ENCODE data around the gene HDAC11.

Gene HDAC11

DNA sequence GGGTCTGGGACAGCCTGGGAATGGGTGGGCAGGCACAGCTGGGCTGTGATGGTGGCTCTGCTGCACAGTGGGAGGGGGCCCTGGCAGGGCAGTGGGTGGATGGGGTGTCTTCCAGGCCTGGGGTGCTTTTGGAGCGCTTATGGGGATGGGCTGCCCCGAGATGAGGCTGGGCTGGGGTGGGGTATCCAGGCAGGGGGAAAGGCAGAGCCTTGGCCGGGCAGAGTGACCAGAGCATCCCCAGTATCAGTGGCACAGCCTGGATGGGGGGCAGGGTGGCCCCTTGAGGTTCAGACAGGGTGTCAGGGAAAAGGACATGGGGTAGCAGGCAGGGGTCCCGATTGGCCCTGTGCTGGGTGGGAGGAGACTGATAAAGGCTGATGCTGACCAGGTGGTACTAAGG lies 26.6 kb downstream of the HDAC11 start:
- Histone ChIP-seq H3K27ac (ENCODE audit: low read depth, low read length) (no peak overlapping the region), H3K9ac (ENCODE audit: low read depth in 1 of 2, low read length in 2 of 2) (no peak overlapping the region), H3K4me1 (ENCODE audit: control insufficient read depth in 1 of 2, insufficient read depth in 2 of 2, low read length in 2 of 2) (no peaks in the 10 kb centered on the region), H3K9me3 (ENCODE audit: control insufficient read depth in 1 of 2, low read length in 2 of 2) (no peaks in the 10 kb centered on the region), H3K4me3 (ENCODE audit: low read depth in 1 of 2, low read length in 2 of 2) (no peak overlapping the region), H3K36me3 (ENCODE audit: control insufficient read depth in 1 of 2, insufficient read depth in 2 of 2, low read length in 2 of 2) (peaks cover 5 to 10% of the 10 kb centered on the region in 2 donors), H3K27me3 (ENCODE audit: control insufficient read depth in 1 of 2, insufficient read depth in 2 of 2, low read length in 2 of 2) (no peaks in the 10 kb centered on the region)

DNA sequence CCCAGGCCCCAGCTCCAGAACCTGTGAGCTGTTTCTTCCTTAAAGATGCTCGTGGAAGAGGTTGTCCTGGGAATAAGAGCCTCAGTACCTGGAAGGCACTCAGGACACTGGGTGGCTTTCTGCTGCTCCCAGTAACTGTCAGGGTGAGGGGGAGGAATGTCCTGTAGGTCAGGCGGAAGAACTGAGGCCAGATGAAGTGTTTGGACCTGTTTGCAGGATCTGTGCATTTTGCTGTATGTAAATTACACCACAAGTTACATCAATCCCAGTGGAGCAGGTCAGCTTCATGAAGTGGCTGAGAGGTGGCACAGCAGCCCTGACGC lies 27.1 kb downstream of the HDAC11 start:
- Histone ChIP-seq H3K27ac (ENCODE audit: low read depth, low read length) (no peak overlapping the region), H3K27me3 (ENCODE audit: control insufficient read depth in 1 of 2, insufficient read depth in 2 of 2, low read length in 2 of 2) (no peaks in the 10 kb centered on the region), H3K36me3 (ENCODE audit: control insufficient read depth in 1 of 2, insufficient read depth in 2 of 2, low read length in 2 of 2) (peaks cover 5 to 10% of the 10 kb centered on the region in 2 donors), H3K9ac (ENCODE audit: low read depth in 1 of 2, low read length in 2 of 2) (no peak overlapping the region), H3K4me1 (ENCODE audit: control insufficient read depth in 1 of 2, insufficient read depth in 2 of 2, low read length in 2 of 2) (no peaks in the 10 kb centered on the region), H3K9me3 (ENCODE audit: control insufficient read depth in 1 of 2, low read length in 2 of 2) (no peaks in the 10 kb centered on the region), H3K4me3 (ENCODE audit: low read depth in 1 of 2, low read length in 2 of 2) (no peak overlapping the region)

DNA sequence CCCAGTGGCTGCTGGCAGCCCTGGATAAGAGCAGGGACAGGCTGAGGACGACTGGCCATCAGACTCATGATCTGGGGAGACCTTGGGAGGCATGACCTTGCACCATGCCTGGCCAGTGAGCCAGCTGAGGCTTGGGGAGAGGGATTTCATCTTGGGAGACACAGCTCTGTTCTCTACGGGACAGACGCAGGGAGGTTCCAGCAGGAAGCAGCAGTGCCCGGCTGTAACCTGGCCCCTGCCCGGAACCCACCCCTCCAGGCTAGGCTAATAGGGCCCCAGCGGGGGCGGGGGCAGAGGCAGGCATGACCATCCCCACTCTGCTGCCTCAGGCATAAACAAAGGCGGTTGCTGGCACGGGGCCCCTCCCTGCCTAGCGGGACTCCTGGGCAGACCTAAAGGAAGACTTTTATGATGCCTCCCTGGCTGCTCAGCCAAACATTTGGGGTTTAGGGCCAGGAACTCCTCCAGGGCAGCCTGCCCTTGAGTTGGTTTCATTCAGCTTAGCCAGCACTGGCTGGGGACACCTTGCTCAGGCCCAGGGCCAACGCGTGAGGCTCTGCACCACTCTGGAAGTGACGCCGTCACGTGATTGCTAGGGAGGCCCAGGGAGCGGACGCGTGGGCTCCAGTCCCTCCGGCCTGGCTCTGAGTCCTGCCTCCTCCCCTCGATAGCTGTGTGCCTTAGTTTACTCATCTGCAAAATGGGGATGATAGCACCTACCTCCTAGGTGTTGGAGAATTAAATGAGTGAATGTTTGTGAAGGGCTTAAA lies 27.6 kb downstream of the HDAC11 start:
- H3K27ac ChIP-seq (ENCODE audit: low read depth, low read length), result no peak overlapping the region

DNA sequence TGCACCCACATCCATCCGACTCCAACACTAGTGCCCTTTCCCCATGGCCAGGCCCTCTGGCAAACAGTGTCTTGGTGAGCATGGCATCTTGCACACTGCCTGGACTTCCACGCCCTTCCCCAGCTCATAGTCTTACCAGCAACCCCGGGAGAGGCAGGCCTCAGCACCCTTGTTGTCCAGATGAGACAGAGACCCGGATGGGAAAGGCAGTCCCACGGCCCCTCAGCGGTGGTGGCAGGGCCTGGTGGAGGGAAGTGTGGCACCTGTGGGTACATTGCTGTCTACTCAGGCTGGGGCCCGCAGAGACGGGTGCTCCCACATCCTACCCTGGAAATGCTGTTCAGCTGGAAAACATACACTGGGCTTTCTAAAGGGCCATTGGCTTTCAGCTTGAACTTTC lies 28.4 kb downstream of the HDAC11 start:
- peaks cover 0 to 10% of the 10 kb centered on the region in 2 donors for H3K36me3 ChIP-seq (ENCODE audit: control insufficient read depth in 1 of 2, insufficient read depth in 2 of 2, low read length in 2 of 2)
- H3K9me3 ChIP-seq (ENCODE audit: control insufficient read depth in 1 of 2, low read length in 2 of 2), result no peaks in the 10 kb centered on the region
- H3K27ac ChIP-seq (ENCODE audit: low read depth, low read length), result no peak overlapping the region
- no peaks in the 10 kb centered on the region for H3K27me3 ChIP-seq (ENCODE audit: control insufficient read depth in 1 of 2, insufficient read depth in 2 of 2, low read length in 2 of 2)
- no peak overlapping the region for H3K9ac ChIP-seq (ENCODE audit: low read depth in 1 of 2, low read length in 2 of 2)
- no peak overlapping the region for H3K4me3 ChIP-seq (ENCODE audit: low read depth in 1 of 2, low read length in 2 of 2)
- no peaks in the 10 kb centered on the region for H3K4me1 ChIP-seq (ENCODE audit: control insufficient read depth in 1 of 2, insufficient read depth in 2 of 2, low read length in 2 of 2)

More for the DNA sequence above, 27.6 kb downstream of the HDAC11 start:
- H3K9me3 ChIP-seq (ENCODE audit: control insufficient read depth in 1 of 2, low read length in 2 of 2), result no peaks in the 10 kb centered on the region
- H3K27me3 ChIP-seq (ENCODE audit: control insufficient read depth in 1 of 2, insufficient read depth in 2 of 2, low read length in 2 of 2), result no peaks in the 10 kb centered on the region
- peaks cover 2 to 10% of the 10 kb centered on the region in 2 donors for H3K36me3 ChIP-seq (ENCODE audit: control insufficient read depth in 1 of 2, insufficient read depth in 2 of 2, low read length in 2 of 2)
- no peaks in the 10 kb centered on the region for H3K4me1 ChIP-seq (ENCODE audit: control insufficient read depth in 1 of 2, insufficient read depth in 2 of 2, low read length in 2 of 2)
- H3K4me3 ChIP-seq (ENCODE audit: low read depth in 1 of 2, low read length in 2 of 2), result no peak overlapping the region
- H3K9ac ChIP-seq (ENCODE audit: low read depth in 1 of 2, low read length in 2 of 2), result no peak overlapping the region

DNA sequence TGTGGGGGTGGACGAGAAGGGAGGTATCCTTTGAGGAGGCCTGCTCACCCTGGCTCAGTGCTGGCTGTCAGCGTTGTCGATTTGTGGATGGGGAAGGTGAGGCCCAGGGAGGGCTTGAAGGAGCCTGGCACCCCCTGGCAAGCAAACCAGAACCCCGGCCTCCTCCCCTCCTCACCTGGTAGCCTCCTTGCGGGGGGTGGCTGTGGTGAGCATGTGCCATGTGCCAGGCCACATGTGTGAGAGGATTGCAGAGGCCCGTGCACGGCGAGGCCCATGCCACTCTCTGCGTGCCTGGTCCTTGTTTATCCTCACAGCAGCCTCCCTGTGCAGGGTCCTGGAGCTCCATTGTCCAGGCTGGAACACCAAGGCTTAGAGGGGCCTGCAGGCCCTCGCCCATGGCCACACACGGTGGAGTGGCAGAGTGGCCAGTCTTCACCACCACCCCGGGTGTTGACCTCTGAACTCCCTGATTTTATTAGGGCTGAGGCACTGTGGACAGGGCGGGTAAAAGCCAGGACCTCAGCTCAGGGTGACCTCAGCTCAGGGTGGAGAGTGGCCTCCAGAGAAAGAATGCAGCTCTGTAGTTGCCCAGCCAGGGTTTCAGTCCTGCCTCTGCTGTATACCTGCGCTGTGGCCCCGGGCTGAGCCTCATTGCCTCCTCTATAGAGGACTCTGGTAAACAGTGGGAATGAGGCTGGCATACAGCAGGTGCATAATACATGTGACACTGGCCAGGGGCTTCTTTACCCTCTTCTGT lies 29.1 kb downstream of the HDAC11 start:
- no peaks in the 10 kb centered on the region for H3K27me3 ChIP-seq (ENCODE audit: control insufficient read depth in 1 of 2, insufficient read depth in 2 of 2, low read length in 2 of 2)
- H3K9ac ChIP-seq (ENCODE audit: low read depth in 1 of 2, low read length in 2 of 2), result no peak overlapping the region
- no peak overlapping the region for H3K27ac ChIP-seq (ENCODE audit: low read depth, low read length)
- H3K36me3 ChIP-seq (ENCODE audit: control insufficient read depth in 1 of 2, insufficient read depth in 2 of 2, low read length in 2 of 2), result peaks cover 0 to 9% of the 10 kb centered on the region in 2 donors
- H3K9me3 ChIP-seq (ENCODE audit: control insufficient read depth in 1 of 2, low read length in 2 of 2), result no peaks in the 10 kb centered on the region
- H3K4me1 ChIP-seq (ENCODE audit: control insufficient read depth in 1 of 2, insufficient read depth in 2 of 2, low read length in 2 of 2), result no peaks in the 10 kb centered on the region
- no peak overlapping the region for H3K4me3 ChIP-seq (ENCODE audit: low read depth in 1 of 2, low read length in 2 of 2)

DNA sequence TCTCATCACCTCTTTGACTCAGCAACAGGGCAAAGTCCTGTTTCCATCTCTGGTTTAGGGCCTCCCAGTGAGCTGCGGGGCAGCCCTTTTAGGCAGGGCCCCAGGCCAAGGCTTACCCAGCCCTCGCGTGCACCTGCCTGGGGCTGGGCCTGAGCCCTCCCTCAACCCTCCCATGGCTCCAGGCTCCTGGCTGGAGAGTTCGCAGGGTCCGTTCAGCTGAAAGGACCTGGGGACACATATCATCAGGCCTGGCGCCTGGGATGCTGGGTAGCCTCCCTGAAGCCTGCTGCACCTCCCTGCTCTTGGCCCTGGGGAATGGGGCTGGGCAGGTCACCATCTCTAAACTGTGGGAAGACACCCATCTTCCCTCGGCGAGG lies 29.7 kb downstream of the HDAC11 start:
- Histone ChIP-seq H3K36me3 (ENCODE audit: control insufficient read depth in 1 of 2, insufficient read depth in 2 of 2, low read length in 2 of 2) (peaks cover 0 to 4% of the 10 kb centered on the region in 2 donors), H3K9me3 (ENCODE audit: control insufficient read depth in 1 of 2, low read length in 2 of 2) (no peaks in the 10 kb centered on the region), H3K4me1 (ENCODE audit: control insufficient read depth in 1 of 2, insufficient read depth in 2 of 2, low read length in 2 of 2) (no peaks in the 10 kb centered on the region), H3K4me3 (ENCODE audit: low read depth in 1 of 2, low read length in 2 of 2) (no peak overlapping the region), H3K27me3 (ENCODE audit: control insufficient read depth in 1 of 2, insufficient read depth in 2 of 2, low read length in 2 of 2) (no peaks in the 10 kb centered on the region), H3K9ac (ENCODE audit: low read depth in 1 of 2, low read length in 2 of 2) (no peak overlapping the region), H3K27ac (ENCODE audit: low read depth, low read length) (no peak overlapping the region)

DNA sequence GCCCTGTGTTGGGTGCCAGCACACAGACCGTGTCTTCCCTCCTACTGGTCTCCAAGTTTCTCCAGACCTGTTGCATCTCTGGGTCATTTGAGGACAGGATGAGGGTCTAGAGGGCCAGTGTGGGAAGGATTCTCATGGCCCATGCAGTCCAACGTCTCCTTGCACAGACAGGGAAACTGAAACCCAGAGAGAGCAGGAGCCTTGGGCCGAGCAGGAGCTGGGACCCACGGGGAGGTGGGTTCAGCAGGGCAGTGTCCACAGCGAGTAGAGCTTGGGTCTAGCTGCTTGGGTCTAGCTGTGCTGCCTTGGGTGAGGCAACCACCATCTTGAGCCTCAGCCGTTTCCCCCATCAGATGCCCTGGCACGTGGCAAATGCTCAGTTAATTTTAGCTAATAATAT lies 32.3 kb downstream of the HDAC11 start:
- Histone ChIP-seq H3K36me3 (ENCODE audit: control insufficient read depth in 1 of 2, insufficient read depth in 2 of 2, low read length in 2 of 2) (no peaks in the 10 kb centered on the region), H3K9ac (ENCODE audit: low read depth in 1 of 2, low read length in 2 of 2) (no peak overlapping the region), H3K27ac (ENCODE audit: low read depth, low read length) (no peak overlapping the region), H3K4me1 (ENCODE audit: control insufficient read depth in 1 of 2, insufficient read depth in 2 of 2, low read length in 2 of 2) (no peaks in the 10 kb centered on the region), H3K27me3 (ENCODE audit: control insufficient read depth in 1 of 2, insufficient read depth in 2 of 2, low read length in 2 of 2) (no peaks in the 10 kb centered on the region), H3K9me3 (ENCODE audit: control insufficient read depth in 1 of 2, low read length in 2 of 2) (no peaks in the 10 kb centered on the region), H3K4me3 (ENCODE audit: low read depth in 1 of 2, low read length in 2 of 2) (no peak overlapping the region)

DNA sequence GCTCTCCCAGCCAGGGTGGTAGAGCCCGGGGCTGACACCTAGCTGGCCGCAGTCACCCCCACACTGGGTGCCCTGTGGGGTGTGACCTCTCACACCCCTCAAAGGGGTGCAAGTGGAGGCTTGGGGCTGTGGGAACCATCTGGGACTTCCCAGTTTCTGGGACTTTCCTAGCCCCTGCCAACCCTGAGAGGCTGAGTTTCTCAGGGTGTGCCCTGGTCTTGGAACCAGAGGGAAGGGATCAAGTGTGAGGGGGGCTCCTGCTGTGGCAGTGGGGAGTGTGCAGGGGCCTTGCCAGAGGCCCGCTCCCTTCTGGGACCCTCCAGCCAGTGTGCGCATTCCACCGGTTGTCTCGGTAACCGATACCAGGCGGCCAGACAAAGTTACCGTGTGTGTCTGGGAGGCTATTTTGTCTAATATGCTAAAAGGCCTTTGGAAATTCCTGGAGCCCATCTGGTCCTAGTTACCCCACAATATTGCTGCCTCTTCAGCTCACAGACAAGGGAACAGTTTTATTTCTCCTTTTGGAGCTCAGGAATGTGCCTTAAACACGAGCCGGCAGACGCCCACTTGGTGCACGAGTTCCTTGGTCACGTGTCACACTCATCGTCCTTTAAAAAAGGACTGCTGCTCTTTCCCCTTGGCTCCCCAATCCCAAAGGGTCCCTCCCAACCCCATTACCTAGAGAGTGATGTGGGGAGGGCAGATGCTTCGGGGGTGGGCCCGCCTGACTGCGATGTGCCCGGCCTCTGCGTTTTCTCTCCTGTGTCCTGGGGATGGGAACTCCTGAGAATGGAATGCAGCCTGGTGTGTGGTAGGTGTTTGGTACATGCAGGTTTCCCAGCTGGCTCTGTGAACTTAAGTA lies 33.2 kb downstream of the HDAC11 start:
- Histone ChIP-seq H3K9ac (ENCODE audit: low read depth in 1 of 2, low read length in 2 of 2) (no peak overlapping the region), H3K27ac (ENCODE audit: low read depth, low read length) (no peak overlapping the region), H3K9me3 (ENCODE audit: control insufficient read depth in 1 of 2, low read length in 2 of 2) (no peaks in the 10 kb centered on the region), H3K4me1 (ENCODE audit: control insufficient read depth in 1 of 2, insufficient read depth in 2 of 2, low read length in 2 of 2) (no peaks in the 10 kb centered on the region), H3K36me3 (ENCODE audit: control insufficient read depth in 1 of 2, insufficient read depth in 2 of 2, low read length in 2 of 2) (no peaks in the 10 kb centered on the region), H3K4me3 (ENCODE audit: low read depth in 1 of 2, low read length in 2 of 2) (no peak overlapping the region), H3K27me3 (ENCODE audit: control insufficient read depth in 1 of 2, insufficient read depth in 2 of 2, low read length in 2 of 2) (no peaks in the 10 kb centered on the region)

DNA sequence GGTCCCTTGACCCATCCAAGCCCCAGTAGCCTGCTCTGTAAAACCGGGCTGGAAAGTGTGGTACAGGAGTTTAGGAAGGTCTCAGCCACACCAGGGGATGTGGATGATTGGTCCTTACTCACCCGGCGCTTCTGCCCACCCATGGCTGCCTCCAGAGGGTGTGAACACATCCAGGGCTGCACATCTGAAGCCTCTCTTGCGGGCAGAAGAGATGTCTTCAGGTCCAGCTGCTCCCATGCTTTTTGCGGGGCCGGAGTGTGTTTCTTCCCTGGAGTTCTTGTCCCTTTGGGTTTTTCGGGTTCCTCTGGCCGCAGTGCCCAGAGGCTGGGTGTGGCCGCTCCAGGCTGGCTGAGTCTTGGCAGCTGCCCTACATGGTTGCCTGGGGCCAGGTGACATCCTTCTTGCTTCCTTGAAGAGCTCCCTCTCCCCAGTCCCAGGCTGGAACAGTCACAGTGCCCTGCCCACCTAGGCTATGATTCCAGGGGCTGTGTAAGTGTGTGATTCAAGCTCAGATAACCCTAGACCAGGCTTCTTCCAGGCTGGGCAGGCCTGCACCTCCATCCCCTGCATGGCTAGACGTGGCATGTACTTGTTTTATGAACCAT lies 33.9 kb downstream of the HDAC11 start:
- H3K4me1 ChIP-seq (ENCODE audit: control insufficient read depth in 1 of 2, insufficient read depth in 2 of 2, low read length in 2 of 2), result no peaks in the 10 kb centered on the region
- no peaks in the 10 kb centered on the region for H3K36me3 ChIP-seq (ENCODE audit: control insufficient read depth in 1 of 2, insufficient read depth in 2 of 2, low read length in 2 of 2)
- H3K27ac ChIP-seq (ENCODE audit: low read depth, low read length), result no peak overlapping the region
- H3K9me3 ChIP-seq (ENCODE audit: control insufficient read depth in 1 of 2, low read length in 2 of 2), result no peaks in the 10 kb centered on the region
- no peak overlapping the region for H3K9ac ChIP-seq (ENCODE audit: low read depth in 1 of 2, low read length in 2 of 2)
- no peak overlapping the region for H3K4me3 ChIP-seq (ENCODE audit: low read depth in 1 of 2, low read length in 2 of 2)
- H3K27me3 ChIP-seq (ENCODE audit: control insufficient read depth in 1 of 2, insufficient read depth in 2 of 2, low read length in 2 of 2), result no peaks in the 10 kb centered on the region
